Cardiac fibroblast (primary cell): ENCODE measurements around the gene SMPD1.
"Not testable (repeated sequence)": the region's sequence is repeated elsewhere in the genome, so short reads cannot be mapped to it uniquely, and the experiment has no call there.

Experiments used
- DNase-seq, 2 donors: peaks; one replicate each; pipeline versions ENCODE4 v3.0.0 to v3.0.0-alpha.2; 2010; ENCODE audit warnings: low read depth in 2 of 2
- H3K4me3 ChIP-seq, 2 donors: replicated peaks in 1 of 2; 1 replicate in 1 of 2; 2 replicates in 1 of 2; pipeline ENCODE4 v1.5.1; 2011; ENCODE audit warnings: low read depth in 2 of 2, low read length in 2 of 2, mild to moderate bottlenecking in 2 of 2, moderate library complexity in 1 of 2
- CTCF ChIP-seq: IDR thresholded peaks from one replicate; pipeline ENCODE4 v1.5.1; 2011; ENCODE audit warnings: low read depth, mild to moderate bottlenecking, low read length, inconsistent platforms

Gene SMPD1

GRCh38 chr11:6388748-6389147 is 1.5 kb upstream of the SMPD1 start:
- no peak overlapping the region for H3K4me3 ChIP-seq
- TF ChIP-seq CTCF: no peak
- no peak for DNase-seq

DNA sequence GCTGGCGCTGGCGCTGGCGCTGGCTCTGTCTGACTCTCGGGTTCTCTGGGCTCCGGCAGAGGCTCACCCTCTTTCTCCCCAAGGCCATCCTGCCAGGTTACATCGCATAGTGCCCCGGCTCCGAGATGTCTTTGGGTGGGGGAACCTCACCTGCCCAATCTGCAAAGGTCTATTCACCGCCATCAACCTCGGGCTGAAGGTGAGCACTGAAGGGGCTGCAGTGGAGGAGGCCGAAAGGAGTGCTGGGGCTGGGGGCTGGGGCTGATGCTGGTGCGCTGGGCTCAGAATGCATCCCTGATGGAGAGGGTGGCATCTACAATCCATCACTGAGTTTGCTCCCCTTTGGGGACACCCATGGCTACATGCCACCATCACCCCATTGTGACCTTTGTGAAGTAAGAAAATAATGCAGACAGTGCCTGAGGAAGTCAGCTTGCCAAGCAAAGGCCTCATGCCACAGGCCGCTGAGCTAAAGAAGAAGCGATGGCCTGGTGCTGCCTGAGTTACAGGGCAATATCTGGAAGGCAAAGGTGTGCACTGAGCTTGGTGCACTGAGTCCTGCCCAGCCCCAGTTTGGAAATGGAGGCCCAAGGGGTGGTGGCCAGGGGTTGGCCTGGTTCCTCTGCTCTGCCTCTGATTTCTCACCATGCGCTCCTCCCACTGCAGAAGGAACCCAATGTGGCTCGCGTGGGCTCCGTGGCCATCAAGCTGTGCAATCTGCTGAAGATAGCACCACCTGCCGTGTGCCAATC is 620 bp downstream of the SMPD1 start:
- DNase-seq: no peak
- peak overlapping the region; percentile 76 to 78 for H3K4me3 ChIP-seq
- no peak for TF ChIP-seq CTCF

DNA sequence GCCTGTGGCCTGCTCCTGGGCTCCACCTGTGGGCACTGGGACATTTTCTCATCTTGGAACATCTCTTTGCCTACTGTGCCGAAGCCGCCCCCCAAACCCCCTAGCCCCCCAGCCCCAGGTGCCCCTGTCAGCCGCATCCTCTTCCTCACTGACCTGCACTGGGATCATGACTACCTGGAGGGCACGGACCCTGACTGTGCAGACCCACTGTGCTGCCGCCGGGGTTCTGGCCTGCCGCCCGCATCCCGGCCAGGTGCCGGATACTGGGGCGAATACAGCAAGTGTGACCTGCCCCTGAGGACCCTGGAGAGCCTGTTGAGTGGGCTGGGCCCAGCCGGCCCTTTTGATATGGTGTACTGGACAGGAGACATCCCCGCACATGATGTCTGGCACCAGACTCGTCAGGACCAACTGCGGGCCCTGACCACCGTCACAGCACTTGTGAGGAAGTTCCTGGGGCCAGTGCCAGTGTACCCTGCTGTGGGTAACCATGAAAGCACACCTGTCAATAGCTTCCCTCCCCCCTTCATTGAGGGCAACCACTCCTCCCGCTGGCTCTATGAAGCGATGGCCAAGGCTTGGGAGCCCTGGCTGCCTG is 1.4 kb downstream of the SMPD1 start:
- no peak for TF ChIP-seq CTCF
- H3K4me3 ChIP-seq: peak overlapping the region; percentile 76 to 78
- DNase-seq: no peak

- not testable (repeated sequence) for DNase-seq, H3K4me3 ChIP-seq
Observed at GRCh38 chr11:6392251-6392650, 2.0 kb downstream of the SMPD1 start.

- no peak for DNase-seq
- no peak overlapping the region for H3K4me3 ChIP-seq
- TF ChIP-seq CTCF: no peak
Observed at GRCh38 chr11:6393989-6394670, 3.9 kb downstream of the SMPD1 start.

- no peak overlapping the region for H3K4me3 ChIP-seq
- TF ChIP-seq CTCF: no peak
- DNase-seq: no peak
Observed at GRCh38 chr11:6395470-6396060, 5.3 kb downstream of the SMPD1 start.

GRCh38 chr11:6397156-6397555 is 6.9 kb downstream of the SMPD1 start:
- TF ChIP-seq CTCF: no peak
- H3K4me3 ChIP-seq: no peak overlapping the region
- peak in 1 of 2 donors; percentile 41 for DNase-seq
